GM12865 (cell line): Measurements from ENCODE around the gene PPP2R5C.

ENCODE experiments used
- DNase-seq: peaks from one replicate; pipeline ENCODE4 v3.0.0; 2010; ENCODE audit warnings: low read depth
- H3K4me3 ChIP-seq: 2 replicates; pipeline ENCODE4 v1.5.1; 2011; ENCODE audit warnings: mild to moderate bottlenecking, low read depth, low read length, control low read depth
- CTCF ChIP-seq: IDR thresholded peaks from 2 replicates; pipeline ENCODE4 v1.5.1; 2011; ENCODE audit warnings: low read length, control low read depth, low read depth, inconsistent platforms; ENCODE audit not compliant: insufficient read depth; ENCODE audit errors: missing control alignments

The PPP2R5C gene

DNA sequence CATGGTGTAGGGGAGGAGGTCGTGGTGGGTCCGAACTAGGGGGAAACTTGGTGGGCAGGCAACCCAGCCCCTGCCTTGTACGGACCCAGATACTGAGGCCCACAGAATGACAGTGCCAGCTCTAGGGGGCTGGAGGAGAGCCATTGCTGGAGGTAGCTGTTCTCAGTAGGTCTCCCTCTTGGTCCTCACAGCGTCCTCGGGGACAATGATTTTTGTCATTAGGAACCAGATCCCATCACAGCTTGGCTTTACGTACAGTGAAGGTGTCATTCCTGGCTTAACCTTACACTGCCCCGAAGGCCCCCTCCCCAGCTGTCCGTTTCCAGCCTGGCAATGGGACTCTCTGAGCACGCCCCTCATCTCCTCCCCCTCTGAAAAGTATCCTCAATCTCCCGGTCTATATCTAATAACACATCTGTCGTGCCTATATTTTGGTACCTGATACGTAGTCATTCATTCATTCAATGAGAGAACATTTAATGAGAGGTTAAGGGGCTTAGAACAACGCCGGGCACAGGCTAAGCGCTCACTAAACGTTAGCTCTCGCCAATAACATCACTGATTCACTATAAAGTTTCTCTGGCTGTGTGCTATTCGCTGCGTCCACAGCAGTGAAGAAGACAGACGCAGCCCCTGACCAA lies 202.3 kb downstream of the PPP2R5C start:
- no peak overlapping the region for H3K4me3 ChIP-seq
- TF ChIP-seq CTCF: no peak

DNA sequence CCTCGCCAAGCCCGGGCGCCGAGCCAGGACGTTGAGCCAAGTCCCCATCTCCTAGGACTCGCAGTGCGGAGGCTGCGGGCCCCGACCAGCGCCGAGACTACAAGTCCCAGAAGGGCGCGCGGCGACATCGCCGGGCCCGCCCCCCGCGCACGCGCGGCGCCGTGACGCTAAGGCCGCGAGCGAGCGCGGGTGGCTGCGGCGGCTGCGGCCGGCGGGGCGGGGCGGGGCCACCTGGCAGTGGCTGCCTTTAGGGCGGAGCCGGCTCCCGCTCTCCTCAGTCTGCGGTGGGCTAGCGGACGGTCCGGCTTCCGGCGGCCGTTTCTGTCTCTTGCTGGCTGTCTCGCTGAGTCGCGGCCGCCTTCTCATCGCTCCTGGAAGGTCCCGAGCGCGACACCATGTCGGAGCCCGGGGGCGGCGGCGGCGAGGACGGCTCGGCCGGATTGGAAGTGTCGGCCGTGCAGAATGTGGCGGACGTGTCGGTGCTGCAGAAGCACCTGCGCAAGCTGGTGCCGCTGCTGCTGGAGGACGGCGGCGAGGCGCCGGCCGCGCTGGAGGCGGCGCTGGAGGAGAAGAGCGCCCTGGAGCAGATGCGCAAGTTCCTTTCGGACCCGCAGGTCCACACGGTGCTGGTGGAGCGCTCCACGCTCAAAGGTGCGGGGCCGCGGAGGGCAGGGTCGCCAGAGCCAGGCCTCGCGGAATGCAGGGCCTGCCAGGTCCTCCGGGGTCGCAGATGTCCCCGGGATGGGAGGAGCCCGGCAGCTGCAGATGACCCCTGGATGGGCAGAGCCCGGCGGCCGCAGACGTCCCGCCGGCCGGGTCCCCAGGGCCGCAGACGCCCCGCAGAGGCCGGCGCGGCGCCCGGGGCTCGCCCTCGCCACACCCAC lies 203.0 kb downstream of the PPP2R5C start, which contains the start of gene DYNC1H1:
Gene DYNC1H1 (plus strand): TSS at position 277 of the 884 bp plus-strand sequence. CDS start 119 bp downstream, at position 396.
- H3K4me3 ChIP-seq: peak within 1 kb of the TSS; percentile 87
- DNase-seq: peak; percentile 93
- TF ChIP-seq CTCF: no peak

More for the DNA sequence above, 202.3 kb downstream of the PPP2R5C start:
- DNase-seq: no peak

DNA sequence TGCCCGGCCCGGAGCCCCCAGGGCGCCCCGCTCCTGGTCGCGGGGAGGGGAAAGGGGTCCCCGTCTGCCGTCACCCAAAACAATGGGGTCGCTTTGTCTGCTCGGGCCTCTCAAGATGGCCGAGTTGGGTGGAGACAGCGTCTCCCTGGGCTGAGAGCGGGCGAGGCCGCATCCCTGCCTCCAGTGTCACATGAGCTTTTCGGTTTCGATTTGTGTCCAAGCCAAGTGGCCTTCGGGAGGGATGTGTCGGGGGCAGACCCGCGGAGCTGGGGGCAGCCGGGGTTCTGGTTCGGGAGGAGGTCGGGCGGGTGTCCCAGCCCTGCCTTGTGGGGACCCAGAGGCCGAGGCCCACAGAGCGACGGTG lies 203.7 kb downstream of the PPP2R5C start:
- TF ChIP-seq CTCF: no peak
- peak overlapping the region; percentile 87 for H3K4me3 ChIP-seq
- peak; percentile 78 for DNase-seq

DNA sequence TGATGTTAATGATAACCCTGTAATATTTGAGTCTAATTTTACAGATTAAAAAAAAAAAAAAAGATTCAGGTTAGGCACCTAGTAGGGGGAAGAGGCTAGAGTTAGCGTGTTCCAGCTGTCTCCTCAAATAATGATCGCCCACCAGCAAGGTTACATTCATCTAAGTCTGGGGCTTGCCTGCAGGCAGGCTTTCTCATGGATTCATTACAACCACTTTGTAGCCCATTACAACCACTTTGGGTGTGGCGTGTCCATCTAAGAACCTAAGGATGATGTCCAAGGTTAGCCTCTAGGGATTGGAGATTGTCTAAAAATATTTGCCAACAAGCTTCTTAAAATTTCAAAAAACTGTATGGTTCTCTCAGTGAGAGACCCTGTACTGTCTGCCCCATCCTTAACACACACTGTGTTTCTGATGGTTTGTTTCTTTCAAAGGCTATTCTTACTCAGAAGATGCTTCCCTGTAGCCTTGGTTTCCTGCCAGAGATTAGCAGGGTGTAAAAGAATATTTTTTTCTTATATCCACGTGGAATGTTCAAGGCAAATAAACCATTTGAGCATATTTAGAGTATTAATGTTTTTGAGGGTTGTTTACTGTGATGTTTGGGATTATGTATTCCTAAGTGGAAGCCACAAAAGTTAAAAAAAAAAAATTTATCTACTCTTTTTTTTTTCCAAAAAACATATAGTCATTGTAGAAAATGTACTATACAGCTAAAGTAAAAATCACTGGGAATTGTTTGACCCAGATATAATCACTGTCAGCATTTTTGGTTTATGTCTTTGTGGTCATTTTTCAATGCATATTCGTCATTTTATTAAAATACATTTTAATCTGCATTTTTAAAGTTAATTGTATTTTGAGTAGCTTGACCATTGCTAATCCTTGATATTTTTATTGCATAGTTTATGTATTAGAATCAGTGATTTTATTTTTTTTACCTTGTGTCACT lies 204.5 kb downstream of the PPP2R5C start:
- peak overlapping the region; percentile 87 for H3K4me3 ChIP-seq
- TF ChIP-seq CTCF: no peak
- no peak for DNase-seq

- no peak for DNase-seq
- H3K4me3 ChIP-seq: no peak overlapping the region
- no peak for TF ChIP-seq CTCF
These were observed 205.2 kb downstream of the PPP2R5C start for GRCh38 chr14:101966742-101967141.

- H3K4me3 ChIP-seq: no peak overlapping the region
- DNase-seq: no peak
- TF ChIP-seq CTCF: no peak
These were observed 206.7 kb downstream of the PPP2R5C start for GRCh38 chr14:101968186-101968585.
